SK-N-SH (cell line): ENCODE data around the gene NPIPA1.
"Not testable (repeated sequence)": the region's sequence is repeated elsewhere in the genome, so short reads cannot be mapped to it uniquely, and the experiment has no call there.

Source experiments
- CTCF ChIP-seq: fragments of 200-600 bp; sonication (generic); IDR thresholded peaks from 2 replicates; pipeline ENCODE4 v1.6.1; 2017; ENCODE audit warnings: antibody characterized with exemption, mild to moderate bottlenecking, moderate library complexity
- ELF1 ChIP-seq: IDR thresholded peaks from 2 replicates; pipeline ENCODE4 v1.4.0; 2012
- GABPA ChIP-seq: IDR thresholded peaks from 2 replicates; pipeline ENCODE4 v1.4.0; 2012; ENCODE audit warnings: low read depth, mild to moderate bottlenecking
- GATA2 ChIP-seq: sonication (generic); formaldehyde crosslinking; IDR thresholded peaks from 2 replicates; pipeline ENCODE4 v1.5.0; 2020; ENCODE audit warnings: mild to moderate bottlenecking, missing genetic modification reagents
- JUND ChIP-seq: IDR thresholded peaks from 2 replicates; pipeline ENCODE4 v1.4.0; 2012
- NFIC ChIP-seq: IDR thresholded peaks from 2 replicates; pipeline ENCODE4 v1.4.0; 2012; ENCODE audit warnings: borderline replicate concordance
- NRF1 ChIP-seq: IDR thresholded peaks from 2 replicates; pipeline ENCODE4 v1.6.1; 2012; ENCODE audit warnings: low read depth, mild to moderate bottlenecking, low read length
- POLR2AphosphoS5 ChIP-seq: IDR thresholded peaks from 2 replicates; pipeline ENCODE4 v1.6.1; 2012; ENCODE audit warnings: low read depth, low read length
- RCOR1 ChIP-seq: fragments of 150-350 bp; IDR thresholded peaks from 2 replicates; pipeline ENCODE4 v1.6.1; 2017; ENCODE audit warnings: antibody characterized with exemption, low read length
- TEAD4 ChIP-seq: IDR thresholded peaks from 2 replicates; pipeline ENCODE4 v1.4.0; 2012; ENCODE audit warnings: mild to moderate bottlenecking, borderline replicate concordance; ENCODE audit not compliant: insufficient read depth

- TF ChIP-seq TEAD4, NFIC, GATA2, CTCF, POLR2AphosphoS5, JUND, NRF1, GABPA, RCOR1, ELF1: not testable (repeated sequence)
Measured at GRCh38 chr16:14912588-14912987, 24.7 kb upstream of the NPIPA1 start.
